G401.6 (cell line): Measurements from ENCODE around the gene GNPTG.
"Not testable (repeated sequence)": the region's sequence is repeated elsewhere in the genome, so short reads cannot be mapped to it uniquely, and the experiment has no call there.

Source experiments
- FAIRE-seq: peaks from 2 replicates; lab custom pipeline; 2012; peaks lifted over from hg19 to GRCh38; lab: Jason Lieb, UNC

GNPTG gene

DNA sequence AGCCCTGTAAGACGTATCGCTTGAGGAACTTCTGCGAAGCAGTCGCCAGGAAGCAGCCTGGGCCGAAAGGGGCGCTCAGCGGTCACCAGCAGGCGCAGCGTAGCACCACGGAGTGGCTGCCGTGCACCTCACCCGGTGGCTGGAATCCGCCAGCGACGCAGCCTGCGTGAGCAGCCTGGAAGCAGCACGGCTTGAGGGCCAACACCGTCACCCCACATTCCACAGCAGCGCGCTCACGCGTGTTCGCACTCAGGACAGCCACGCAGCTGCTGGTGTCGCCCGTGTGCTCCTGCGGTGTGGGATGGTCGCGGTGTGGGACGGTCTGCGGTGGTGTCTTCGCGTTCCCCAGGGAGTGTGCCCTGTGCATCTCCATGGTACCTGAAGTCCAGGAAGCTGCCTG is 32.7 kb upstream of the GNPTG start:
- no peak for FAIRE-seq

GRCh38 chr16:1320097-1320496 is 31.6 kb upstream of the GNPTG start:
- no peak for FAIRE-seq

DNA sequence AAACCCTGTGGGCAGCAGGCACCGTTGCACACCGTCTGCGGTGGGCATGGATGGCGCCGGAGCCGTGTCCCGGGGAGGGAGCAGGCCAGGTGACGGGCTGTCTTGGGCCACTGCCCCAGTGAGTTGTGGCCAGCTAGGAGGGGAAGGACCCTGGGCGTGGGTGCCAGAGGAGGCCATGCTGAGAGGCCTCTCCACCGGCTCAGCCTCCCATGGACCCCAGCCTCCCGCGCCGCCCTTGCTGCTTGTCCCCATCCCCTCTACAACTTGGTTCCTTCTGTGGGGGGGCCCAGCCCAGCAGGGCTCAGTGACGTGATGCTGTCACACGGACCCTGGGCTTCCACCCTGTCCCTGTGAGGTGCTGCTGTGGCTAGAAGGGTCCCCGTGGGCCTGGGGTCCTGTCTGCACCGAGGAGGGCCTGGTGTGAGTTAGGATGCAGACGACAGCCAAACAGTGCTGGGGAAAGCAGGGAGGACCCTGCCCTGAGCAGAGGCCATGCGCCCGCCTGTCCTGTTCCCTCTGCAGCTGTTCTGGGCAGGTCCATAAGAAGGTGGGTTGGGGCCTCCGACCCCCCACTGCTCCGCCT is 31.0 kb upstream of the GNPTG start:
- no peak for FAIRE-seq

DNA sequence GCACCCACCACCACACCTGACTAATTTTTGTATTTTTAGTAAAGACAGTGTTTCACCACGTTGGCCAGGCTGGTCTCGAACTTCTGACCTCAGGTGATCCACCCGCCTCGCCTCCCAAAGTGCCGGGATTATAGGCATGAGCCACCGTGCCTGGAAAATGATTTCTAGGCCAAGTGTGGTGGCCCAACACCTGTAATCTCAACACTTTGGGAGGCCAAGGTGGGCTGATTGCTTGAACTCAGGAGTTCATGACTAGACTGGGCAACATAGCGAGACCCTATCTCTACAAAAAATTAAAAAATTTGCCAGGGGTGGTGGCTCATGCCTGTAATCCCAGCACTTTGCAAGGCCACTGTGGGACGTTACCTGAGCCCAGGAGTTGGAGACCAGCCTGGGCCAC is 29.3 kb upstream of the GNPTG start:
- FAIRE-seq, result no peak

GRCh38 chr16:1323296-1324239 is 28.2 kb upstream of the GNPTG start:
- FAIRE-seq, result no peak

DNA sequence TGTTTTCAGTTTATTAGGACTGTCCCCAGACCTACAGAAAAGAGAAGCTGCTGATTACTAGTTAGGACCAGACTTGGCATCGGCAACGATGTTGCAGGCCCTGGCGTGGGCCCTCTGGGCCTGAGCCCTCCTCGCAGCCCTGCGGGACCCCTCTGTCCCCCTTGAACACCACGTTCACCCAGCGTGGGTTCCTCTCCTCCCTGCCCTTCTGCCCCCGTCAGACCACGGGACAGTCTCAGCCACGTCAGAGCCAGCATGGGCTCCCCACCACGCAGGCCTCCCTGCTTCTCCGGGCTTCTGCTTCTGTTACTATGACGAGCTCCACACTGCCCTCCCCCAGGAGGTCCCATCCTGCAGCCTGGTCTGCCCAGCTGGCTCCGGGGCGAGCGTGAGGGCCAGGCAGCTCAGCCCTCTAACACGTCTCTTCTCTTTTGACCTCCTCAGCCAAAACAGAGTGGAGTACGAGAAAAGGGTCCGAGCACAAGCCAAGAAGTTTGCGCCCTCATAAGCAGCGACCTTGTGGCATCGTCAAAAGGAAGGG is 27.4 kb upstream of the GNPTG start:
- no peak for FAIRE-seq

DNA sequence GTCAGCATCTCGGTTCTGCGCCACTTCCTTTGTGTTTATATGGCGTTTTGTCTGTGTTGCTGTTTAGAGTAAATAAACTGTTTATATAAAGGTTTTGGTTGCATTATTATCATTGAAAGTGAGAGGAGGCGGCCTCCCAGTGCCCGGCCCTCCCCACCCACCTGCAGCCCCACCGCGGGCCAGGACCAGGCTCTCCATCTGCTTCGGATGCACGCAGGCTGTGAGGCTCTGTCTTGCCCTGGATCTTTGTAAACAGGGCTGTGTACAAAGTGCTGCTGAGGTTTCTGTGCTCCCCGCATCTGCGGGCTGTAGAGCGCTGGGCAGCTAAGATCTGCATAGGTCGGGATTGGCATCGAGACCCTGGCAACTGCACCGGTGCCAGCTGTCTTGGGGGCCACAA is 26.5 kb upstream of the GNPTG start:
- FAIRE-seq, result no peak

- FAIRE-seq, result no peak
Measured at GRCh38 chr16:1325673-1326371, 25.9 kb upstream of the GNPTG start.

- FAIRE-seq, result no peak
Measured at GRCh38 chr16:1326391-1326790, 25.3 kb upstream of the GNPTG start.

DNA sequence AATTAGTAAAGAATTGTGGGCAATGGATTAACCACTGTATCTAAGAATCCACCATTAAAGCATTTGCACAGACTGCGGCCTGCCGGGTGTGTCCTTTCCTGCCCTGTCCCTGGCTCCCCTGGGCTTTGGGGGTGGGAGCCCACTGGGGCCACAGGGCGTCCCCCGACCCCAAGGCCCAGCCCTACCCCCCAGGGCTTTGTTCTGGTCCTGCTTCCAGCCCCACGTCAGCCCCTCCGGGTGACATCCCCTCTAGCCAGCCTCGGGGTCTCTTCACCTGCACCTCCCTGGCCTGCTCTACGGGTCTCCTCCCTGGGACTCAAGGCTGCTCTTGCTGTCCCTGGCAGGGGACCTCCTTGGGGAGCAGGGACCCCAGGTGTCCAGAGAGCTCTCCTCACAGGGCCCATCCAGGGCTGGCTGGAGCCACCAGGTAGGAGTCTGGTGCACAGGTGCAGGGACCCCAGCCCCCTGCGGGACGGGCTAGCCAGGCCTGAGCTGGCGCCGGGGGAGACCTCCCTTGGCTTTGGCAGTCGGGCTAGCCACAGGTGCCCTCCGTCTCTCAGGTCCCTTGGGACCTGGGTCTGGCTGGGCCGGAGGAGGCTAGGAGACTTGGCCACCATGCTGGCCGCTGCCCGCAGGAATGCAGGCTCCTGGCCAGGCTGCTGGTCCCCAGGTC is 24.6 kb upstream of the GNPTG start:
- no peak for FAIRE-seq

DNA sequence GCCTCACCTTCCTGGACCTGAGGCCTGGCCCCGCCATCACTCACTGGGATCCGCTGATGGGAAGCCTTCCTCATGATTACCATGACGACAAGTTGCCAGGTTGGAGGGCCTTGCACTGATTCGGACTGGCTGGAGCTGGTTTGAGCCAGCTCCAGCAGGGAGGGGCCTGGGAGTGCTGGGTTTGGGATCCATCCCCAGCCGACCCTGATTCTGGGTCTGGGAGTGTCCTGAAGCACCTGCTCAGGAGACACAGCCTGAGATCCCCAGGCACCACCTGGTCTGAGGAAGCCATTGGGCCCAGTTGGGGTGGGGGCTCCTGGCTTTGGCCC is 24.1 kb upstream of the GNPTG start:
- no peak for FAIRE-seq

GRCh38 chr16:1328136-1328535 is 23.6 kb upstream of the GNPTG start:
- FAIRE-seq, result not testable (repeated sequence)

- FAIRE-seq, result not testable (repeated sequence)
Measured at GRCh38 chr16:1328961-1329360, 22.8 kb upstream of the GNPTG start.

DNA sequence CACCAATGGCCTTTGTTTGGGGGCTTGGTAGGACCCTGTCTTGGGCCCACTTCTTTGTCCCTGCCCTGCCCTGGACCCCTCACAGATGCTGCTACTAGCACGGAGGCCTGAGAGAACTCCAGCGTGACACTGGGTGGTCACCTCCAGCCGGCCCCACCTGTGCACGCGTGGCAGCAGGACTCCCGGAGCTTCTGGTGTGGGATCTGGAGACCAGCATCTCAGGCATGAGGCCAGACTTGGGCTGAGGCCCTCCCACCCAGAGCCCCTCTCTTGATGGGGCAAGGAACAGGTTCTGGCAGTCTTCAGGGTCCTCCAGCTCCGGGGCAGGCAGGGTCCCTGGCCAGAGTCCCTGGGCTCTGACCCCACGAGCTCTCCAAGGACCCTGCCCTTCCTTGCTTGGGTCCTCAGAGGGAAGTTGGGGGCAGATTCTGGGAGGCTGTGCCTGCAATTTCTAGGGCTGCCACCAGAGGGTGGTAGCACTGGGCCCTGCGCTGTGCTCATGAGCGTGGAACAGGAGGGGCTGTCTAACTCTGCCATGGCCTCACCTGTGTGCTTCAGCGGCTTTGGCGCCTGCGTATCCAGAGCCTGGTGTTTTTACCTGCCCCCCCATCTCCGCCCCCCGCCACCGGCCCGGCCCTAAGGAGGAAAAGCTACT is 21.3 kb upstream of the GNPTG start:
- FAIRE-seq, result no peak

DNA sequence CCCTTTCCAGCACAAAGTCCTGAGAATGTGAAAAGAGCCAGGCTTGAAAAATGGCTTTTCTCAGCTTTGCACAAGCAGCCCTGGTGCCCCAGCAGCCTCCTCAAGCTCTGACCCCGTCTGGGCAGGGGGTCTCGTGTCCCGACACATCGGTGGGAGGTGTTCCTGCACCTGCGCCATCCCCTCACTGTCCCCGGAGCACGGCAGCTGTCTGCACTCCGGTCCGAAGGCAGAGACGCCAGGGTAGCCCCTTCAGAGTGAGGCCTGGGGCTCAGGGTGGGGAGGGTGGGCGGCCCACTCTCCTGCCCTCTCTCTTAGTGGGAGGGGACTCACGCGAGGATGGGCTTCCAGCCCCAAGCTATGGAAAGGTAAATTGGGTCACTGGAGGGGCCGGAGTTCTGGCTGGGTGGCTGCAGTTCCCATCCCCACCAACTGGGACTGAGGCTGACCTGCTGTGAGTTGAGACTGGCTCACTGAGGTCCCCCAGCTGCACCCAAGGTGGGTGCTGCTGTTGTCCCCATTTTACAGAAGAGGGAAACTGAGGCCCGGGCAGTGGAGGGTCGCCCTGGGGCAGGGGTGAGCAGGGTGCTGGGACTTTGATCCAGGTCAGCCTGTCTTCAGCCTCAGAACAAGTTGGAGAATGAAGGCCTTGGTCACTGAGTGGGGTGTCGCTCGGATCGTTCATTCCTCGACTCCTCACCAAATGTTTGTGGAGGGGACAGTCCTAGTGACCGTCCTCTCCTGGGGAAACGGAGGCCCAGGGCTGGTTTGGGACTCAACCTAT is 20.6 kb upstream of the GNPTG start:
- no peak for FAIRE-seq

DNA sequence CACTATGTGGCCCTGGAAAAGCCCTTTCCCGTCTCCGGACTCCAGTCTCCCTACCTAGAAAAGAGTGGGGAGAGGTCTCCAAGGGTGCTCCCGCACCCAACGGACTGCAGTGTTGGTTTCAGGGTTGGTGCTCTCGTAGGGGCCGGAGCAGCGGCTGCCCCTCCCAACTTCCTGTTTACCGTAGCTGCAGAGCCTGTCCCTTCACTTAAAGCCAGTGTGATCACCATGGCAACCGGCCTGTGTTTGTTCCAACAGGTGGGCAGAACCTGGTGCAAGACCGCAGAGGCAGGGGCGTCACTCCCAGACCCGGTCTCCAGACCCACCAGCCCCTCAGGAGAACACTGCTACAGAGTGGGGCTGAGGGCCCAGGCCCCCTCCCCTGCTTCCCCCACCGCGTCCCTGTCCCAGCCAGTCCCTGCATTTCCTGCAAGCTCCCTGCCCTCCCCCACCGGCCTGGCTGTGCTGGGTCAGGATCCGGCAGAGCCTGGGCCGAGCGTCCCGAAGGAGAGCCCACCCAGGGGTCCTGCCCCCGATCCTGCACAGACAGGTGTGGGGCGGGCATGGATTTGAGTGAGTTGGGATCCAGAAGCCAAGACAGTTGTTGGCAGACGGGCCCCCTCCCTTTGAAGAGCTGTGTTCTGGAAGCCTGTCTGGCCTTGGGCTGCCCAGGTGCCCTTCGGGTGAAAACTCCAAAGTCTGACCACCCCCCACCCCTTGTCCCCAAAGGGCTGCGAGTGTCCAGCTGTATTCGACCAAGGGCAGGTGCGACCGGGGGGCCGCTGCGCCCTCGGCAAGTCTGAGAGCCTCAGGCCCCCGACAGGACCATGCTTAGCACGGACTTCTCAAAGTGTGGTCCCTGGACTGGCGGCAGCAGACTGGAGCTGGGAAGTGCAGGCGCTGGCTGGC is 19.8 kb upstream of the GNPTG start:
- no peak for FAIRE-seq

DNA sequence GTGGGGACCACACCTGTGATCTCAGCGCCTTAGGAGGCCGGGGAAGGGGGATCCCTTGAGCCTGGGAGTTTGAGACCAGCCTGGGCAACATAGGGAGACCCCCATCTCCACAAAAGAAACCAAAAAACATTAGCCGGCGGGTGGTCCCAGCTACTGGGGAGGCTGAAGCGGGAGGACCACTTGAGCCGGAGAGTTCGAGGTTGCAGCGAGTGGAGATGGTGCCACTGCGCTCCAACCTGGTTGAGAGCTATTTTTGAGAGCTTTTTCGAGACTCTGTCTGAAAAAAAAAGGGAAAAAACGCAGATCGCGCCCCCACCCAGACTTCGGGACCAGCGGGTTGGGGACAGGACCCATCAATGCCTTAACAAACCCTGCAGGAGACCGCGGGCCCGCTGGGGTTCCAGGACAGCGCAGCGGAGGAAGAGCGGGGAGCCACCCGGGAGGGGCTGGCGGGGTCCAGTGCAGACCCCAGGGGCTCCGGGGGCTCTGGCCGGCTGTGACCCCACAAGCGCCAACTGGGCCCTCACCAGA is 19.0 kb upstream of the GNPTG start:
- FAIRE-seq, result no peak

- FAIRE-seq, result no peak
Measured at GRCh38 chr16:1333149-1333812, 18.4 kb upstream of the GNPTG start, which contains the start of gene BAIAP3. Gene BAIAP3 (plus strand): TSS chr16:1333645. CDS start chr16:1338550, 4,905 bp downstream.
